HT-29 (cell line): Measurements from ENCODE around the gene PTPN6. TPM values are rescaled to one million over a fixed set of nuclear protein-coding genes. Genes with fewer than 3 reads are reported as not detected.

Source experiments
- DNase-seq: peaks from one replicate; pipeline ENCODE4 v3.0.0-alpha.2; 2015; ENCODE audit warnings: low spot score
- total RNA-seq: library from RNA; depleted of rRNA; stranded (reverse); fragments of >200 nt; shearing (Covaris generic); gene quantifications from 2 replicates; pipeline ENCODE4 v1.2.3, GENCODE V29; 2014

PTPN6 gene
- total RNA-seq, 1 experiment from 2014 or later: 35.2 TPM

DNA sequence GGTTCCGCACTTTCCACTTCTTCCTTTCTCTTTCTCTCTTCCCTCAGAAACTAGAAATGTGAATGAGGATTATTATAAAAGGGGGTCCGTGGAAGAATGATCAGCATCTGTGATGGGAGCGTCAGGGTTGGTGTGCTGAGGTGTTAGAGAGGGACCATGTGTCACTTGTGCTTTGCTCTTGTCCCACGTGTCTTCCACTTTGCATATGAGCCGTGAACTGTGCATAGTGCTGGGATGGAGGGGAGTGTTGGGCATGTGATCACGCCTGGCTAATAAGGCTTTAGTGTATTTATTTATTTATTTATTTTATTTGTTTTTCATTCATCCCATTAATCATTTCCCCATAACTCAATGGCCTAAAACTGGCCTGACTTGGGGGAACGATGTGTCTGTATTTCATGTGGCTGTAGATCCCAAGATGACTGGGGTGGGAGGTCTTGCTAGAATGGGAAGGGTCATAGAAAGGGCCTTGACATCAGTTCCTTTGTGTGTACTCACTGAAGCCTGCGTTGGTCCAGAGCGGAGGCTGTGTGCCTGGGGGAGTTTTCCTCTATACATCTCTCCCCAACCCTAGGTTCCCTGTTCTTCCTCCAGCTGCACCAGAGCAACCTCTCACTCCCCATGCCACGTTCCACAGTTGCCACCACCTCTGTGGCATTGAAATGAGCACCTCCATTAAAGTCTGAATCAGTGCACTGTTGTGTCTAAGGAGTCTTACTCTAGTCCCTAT lies 28.0 kb upstream of the PTPN6 start:
- no peak for DNase-seq

DNA sequence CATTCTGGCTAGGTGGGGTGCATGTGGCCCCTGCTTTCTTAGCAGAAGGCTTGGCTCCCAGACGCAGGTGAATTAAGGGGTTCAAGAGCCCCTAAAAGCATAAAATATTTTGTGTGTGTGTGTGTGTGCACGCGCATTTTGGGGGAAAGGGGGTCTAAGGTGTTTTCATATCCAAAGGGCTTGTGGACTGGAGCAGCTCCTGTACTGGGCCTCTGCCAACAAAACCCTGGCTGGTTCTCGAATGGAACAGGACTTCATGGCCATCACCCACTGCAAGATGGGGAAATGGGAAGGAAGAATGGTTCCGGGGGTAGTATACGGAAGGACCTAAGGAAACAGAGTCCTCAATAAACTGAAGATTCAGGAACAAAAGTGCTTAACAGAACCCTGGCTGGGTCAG lies 27.3 kb upstream of the PTPN6 start:
- DNase-seq: no peak

DNA sequence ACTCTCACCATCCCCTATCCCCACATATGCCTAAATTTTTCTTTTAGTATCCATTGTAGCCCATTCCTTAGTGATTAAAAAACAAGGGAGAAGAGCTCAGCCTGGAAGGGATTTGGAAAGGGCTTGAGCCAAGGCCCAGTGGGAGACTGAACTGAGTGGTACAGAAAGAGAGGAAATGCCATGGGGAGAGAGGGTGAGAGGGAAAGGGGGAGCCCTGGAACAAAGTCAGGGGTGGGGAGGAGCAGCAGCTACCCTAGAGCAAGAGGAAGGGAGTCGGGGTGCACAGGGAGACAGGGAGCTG lies 26.0 kb upstream of the PTPN6 start:
- DNase-seq: no peak

DNA sequence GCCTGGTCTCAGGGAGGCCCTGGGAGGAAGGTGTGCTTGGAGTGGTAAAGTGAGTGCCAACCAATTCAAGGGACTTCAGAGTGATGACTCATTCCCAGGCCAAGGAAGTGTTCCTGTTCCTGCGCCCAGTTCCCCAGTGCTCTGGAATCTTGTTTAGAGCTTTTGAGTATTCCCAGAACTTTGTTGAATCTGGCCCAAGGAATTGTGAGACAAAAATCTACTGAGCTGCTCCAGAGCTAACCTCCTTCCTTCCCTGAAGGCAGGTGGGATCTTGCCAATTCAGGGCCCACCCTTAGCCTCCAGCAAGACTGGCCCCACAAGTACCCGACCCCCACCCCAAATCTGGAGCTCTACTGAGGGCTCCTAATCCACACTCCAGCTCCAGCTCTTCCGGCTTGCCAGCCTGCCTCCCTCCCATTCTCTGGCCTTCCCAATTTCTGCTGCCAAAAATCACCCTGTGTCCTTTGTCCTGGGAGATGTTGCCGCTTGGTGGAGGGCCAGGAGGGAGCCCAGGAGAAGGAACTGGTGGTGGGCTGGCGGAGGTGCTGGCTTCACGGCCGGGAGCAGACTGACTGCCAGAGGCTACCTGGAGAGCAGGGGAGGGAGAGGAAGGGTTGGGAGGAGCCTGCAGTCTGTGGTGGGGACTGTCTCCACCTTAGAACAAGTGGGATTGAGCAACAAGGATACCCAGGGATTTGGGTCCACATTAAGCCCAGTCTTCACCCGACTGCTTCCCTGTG lies 25.4 kb upstream of the PTPN6 start:
- DNase-seq: peak; percentile 88

DNA sequence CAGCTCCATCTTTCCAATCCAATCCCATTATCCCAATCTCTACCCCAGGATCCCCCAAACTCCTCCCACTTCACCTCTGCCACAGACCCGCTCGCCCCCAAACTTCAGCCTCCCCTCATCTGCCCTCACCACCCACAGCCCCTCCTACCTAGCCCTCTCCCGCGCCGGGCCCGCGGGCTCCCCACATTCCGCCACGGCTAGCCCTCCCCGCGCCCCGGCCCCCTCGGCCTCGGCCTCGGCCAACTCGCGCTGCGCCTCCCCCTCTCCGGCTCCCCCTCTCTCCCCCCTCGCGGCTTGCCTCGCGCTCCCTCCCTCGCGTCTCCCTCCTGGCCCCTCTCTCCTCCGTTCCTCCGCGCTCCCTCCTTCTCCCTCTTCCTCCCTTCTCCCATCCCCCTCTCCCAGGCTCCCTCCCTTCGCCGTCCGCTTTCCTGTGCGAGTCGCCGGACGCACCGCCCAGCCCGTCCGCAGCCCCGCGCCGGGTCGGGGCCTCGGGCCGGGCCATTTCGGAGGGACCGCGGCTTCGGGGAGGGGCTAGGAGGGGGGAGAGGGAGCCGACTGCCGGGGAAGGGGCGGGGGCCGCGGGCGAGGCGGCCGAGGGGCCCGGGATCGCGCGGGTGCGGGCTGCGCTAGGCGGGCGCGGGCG lies 23.7 kb upstream of the PTPN6 start, which contains the start of gene ATN1:
Gene ATN1 (plus strand): TSS at position 581 of the 643 bp plus-strand sequence. CDS start 6,043 bp downstream, outside the sequence.
- DNase-seq: peak; percentile 51

DNA sequence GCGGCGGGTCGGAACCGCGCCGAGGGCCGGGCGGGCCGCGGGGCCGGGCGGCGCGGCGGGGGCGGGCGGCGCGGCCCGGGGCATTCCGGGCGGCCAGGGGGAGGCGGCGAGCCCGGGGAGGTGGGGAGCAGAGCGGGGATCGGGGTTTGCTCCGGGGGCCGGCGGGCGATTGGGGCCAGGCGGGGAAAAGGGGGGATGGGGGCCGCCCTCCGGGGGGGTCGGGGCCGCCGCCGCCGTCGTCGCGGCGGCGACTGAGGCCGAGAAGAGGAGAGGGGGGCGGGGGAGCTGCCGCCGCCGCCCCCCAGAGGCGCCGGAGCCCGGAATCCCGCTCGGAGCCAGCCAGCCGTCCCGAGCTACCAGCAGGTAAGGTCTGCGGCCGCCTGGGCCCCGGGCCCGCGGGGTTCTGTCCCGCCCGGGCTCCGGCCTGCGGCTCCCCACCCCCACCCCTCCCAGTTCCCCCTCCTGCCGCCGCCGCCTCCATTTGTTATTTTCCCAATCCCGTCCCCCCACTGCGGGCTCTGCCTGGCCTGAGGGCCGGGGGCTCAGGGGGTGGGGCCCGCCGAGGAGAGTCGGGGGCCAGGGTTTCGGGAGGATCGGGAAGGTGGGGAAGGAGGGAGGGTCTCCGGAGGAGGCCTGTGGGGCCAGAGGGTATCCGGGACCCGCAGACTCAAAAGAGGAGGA lies 23.0 kb upstream of the PTPN6 start:
- DNase-seq: no peak

DNA sequence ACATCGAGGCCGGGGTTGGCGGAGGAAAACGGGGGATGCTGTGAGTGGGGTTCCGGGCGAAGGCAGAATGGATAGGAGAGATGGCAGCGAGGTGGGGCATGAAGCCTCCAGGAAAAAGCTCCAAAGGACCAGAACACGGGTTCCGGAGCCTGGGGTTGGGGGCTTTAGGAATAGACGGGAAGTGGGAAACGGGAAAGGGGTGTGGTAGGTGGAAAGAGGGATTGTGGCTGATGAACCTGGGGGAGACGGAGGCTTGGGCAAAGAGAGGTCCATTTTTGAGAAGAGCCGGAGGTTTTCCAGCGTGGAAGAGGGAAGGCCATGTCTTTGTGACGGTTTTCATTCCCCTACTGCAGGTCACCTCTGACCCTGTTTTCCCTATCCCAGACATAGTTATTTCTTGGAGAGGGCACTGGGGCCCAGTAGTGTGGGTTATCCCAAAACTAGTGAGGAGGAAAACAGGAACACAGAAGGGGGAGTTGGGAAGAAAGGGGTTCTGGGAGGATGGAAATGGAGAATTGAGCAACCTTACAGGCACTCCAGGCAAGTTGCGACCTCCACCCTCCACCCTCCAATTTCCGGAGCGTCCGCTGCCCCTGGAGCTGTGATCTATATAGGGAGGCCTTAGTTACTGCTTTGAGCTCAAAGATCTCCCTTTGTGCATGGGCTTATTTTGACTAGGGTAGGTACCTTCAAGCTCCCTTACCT lies 22.3 kb upstream of the PTPN6 start:
- DNase-seq: peak; percentile 24

DNA sequence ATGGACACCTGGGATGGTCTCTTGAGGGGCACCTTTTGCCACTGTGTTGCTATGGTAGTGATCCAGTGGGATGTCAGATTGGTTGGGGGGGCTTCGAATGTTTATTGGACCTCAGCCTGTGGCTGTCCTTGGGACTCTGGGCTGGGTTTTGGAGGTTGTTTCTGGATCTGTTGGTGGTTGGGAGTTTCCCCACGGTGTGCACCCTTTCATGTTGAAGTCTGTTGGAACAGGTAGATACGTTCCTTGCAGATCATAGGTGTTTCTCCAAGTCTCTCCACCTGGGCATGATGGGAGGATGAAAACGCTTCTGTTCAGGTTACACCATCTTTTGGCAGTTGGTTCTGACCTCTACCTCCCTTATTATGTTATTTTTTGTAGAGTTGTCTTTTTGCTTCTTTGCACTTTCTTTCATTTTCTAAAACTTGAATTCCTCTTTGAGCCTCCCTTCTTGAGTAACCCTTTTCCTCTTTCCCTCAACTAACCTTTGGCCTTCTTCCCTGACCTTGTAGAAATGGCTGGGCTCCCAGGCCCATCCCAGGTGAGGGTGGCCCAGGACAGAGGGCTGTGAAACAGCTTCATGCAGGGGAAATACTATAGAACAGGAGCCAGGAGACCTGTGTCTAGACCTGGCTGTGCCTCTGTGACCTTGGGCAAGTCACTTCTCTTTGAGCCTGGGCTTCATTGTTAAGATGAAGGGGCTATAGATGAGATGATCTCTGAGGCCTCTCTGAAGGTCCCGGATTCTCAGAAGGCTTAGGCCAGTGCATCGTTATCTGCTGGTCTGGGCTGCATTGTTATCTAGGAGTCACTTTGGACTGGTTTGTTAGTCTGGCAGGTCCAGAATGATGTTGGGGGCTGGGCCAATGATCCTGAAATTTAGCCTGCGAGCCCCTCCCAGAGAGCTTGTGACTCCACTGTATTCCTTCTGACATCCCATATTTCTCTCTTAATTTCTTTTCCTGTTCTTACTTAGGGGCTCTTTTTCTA lies 21.4 kb upstream of the PTPN6 start:
- DNase-seq: no peak

DNA sequence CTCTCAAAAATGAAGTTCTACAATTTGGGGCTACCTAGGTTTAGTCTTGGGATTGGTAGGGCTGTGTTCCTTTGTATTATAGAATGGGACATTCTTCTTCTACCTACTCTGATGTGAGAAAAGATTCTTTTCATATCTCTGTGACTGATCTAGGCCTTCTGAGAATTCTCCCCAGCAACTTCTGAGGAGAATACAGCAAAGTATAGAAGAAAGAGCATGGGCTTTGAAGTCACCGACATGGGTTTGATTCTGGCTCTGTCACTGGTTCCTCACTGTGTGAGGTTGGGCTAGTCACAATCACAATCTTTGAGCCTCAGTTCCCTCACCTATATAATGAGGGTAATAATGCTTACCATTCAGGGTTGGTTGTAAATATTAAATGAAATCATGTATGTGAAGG lies 18.4 kb upstream of the PTPN6 start:
- no peak for DNase-seq

DNA sequence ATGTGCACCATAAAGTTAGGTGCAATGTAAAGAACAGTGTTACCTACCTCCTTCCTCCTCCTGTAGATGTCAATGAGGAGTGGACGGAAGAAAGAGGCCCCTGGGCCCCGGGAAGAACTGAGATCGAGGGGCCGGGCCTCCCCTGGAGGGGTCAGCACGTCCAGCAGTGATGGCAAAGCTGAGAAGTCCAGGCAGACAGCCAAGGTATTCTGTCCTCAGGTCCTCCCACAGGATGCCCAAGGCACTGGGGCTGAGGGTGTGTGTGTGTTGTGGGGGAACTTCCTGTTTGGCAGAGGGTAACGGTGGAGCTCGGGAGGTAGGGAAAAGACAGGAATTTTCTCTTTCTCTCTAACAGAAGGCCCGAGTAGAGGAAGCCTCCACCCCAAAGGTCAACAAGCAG lies 17.0 kb upstream of the PTPN6 start:
- DNase-seq: no peak

DNA sequence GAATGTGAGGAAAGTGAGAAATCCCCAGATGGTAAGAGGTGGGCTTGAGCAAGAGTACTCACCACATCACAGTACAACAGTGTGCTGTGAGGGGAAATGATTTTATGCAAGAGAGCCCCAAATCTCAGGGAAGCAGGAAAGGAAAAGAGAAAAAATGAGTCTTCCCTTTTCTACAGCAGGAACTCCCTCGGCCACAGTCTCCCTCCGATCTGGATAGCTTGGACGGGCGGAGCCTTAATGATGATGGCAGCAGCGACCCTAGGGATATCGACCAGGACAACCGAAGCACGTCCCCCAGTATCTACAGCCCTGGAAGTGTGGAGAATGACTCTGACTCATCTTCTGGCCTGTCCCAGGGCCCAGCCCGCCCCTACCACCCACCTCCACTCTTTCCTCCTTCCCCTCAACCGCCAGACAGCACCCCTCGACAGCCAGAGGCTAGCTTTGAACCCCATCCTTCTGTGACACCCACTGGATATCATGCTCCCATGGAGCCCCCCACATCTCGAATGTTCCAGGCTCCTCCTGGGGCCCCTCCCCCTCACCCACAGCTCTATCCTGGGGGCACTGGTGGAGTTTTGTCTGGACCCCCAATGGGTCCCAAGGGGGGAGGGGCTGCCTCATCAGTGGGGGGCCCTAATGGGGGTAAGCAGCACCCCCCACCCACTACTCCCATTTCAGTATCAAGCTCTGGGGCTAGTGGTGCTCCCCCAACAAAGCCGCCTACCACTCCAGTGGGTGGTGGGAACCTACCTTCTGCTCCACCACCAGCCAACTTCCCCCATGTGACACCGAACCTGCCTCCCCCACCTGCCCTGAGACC lies 15.6 kb upstream of the PTPN6 start:
- DNase-seq: no peak

DNA sequence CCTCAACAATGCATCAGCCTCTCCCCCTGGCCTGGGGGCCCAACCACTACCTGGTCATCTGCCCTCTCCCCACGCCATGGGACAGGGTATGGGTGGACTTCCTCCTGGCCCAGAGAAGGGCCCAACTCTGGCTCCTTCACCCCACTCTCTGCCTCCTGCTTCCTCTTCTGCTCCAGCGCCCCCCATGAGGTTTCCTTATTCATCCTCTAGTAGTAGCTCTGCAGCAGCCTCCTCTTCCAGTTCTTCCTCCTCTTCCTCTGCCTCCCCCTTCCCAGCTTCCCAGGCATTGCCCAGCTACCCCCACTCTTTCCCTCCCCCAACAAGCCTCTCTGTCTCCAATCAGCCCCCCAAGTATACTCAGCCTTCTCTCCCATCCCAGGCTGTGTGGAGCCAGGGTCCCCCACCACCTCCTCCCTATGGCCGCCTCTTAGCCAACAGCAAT lies 14.9 kb upstream of the PTPN6 start:
- no peak for DNase-seq

DNA sequence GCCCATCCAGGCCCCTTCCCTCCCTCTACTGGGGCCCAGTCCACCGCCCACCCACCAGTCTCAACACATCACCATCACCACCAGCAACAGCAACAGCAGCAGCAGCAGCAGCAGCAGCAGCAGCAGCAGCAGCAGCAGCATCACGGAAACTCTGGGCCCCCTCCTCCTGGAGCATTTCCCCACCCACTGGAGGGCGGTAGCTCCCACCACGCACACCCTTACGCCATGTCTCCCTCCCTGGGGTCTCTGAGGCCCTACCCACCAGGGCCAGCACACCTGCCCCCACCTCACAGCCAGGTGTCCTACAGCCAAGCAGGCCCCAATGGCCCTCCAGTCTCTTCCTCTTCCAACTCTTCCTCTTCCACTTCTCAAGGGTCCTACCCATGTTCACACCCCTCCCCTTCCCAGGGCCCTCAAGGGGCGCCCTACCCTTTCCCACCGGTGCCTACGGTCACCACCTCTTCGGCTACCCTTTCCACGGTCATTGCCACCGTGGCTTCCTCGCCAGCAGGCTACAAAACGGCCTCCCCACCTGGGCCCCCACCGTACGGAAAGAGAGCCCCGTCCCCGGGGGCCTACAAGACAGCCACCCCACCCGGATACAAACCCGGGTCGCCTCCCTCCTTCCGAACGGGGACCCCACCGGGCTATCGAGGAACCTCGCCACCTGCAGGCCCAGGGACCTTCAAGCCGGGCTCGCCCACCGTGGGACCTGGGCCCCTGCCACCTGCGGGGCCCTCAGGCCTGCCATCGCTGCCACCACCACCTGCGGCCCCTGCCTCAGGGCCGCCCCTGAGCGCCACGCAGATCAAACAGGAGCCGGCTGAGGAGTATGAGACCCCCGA lies 14.3 kb upstream of the PTPN6 start:
- DNase-seq: no peak

DNA sequence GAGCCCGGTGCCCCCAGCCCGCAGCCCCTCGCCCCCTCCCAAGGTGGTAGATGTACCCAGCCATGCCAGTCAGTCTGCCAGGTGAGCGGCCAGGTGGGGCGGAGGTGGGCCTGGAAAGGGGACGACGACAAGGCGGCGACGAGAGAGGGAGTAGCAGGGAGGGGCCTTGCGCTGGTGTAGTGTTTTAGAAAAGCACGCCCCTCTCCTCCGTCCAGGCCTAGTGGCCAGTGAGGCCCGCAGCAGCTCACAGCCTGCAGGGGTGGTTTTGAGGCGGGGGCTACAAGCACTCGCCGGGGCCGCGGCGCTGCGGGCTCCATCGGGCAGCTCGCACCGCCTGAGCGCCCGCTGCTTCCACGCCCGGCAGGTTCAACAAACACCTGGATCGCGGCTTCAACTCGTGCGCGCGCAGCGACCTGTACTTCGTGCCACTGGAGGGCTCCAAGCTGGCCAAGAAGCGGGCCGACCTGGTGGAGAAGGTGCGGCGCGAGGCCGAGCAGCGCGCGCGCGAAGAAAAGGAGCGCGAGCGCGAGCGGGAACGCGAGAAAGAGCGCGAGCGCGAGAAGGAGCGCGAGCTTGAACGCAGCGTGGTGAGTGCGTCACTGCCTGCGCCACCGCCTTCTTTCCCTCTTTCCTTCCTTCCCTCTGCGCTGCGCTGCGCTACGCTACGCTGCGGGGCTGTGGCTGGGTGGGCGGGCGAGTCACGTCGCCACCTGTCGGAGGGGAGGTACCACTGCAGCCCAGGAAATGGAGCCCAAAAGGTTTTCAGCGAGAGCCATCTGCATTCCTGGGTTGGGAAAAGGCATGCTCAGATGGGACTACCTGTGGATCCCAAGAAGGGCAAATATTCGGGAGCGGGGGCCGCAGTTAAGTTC lies 13.4 kb upstream of the PTPN6 start:
- peak; percentile 96 for DNase-seq

DNA sequence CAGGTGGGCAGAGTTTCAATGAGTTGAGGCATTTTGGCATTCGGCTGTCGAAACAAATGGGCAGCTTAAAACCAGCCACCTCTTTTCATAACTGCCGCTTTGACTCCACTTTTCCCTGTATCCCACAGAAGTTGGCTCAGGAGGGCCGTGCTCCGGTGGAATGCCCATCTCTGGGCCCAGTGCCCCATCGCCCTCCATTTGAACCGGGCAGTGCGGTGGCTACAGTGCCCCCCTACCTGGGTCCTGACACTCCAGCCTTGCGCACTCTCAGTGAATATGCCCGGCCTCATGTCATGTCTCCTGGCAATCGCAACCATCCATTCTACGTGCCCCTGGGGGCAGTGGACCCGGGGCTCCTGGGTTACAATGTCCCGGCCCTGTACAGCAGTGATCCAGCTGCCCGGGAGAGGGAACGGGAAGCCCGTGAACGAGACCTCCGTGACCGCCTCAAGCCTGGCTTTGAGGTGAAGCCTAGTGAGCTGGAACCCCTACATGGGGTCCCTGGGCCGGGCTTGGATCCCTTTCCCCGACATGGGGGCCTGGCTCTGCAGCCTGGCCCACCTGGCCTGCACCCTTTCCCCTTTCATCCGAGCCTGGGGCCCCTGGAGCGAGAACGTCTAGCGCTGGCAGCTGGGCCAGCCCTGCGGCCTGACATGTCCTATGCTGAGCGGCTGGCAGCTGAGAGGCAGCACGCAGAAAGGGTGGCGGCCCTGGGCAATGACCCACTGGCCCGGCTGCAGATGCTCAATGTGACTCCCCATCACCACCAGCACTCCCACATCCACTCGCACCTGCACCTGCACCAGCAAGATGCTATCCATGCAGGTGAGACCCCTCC lies 12.6 kb upstream of the PTPN6 start:
- no peak for DNase-seq

DNA sequence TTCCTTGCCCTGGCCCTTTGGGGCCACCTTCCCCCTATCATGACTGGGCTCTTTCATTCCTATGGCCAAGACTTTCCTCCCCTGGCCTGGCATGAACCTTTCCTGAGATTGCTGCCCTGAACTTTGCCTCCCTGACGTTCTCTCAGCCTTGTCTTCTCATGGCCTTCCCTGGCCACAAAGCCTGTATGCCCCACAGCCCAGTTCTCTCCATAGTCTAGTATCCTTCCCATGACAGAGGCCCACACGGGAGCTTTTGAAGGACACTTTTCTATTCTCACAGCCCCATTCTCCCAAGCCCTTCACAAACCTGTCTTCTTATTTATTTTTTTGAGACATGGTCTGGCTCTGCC lies 12.0 kb upstream of the PTPN6 start:
- DNase-seq: no peak

DNA sequence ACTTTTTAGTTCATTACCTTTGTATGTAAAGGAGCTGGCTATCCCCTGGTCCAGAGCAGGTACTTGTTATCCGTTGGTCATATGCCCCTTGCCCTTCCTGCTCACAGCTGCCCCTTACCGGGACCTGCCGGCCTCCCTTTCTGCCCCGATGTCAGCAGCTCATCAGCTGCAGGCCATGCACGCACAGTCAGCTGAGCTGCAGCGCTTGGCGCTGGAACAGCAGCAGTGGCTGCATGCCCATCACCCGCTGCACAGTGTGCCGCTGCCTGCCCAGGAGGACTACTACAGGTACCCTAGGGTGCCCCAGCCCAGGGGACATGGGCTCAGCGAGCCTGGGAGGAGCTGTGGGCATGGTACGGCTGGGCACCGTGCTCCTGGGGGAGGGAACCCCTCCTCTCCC lies 9.9 kb upstream of the PTPN6 start:
- DNase-seq: no peak
